CD4-positive, alpha-beta T cell treated with Interleukin-1 beta for 1 hour (primary cell): ENCODE results near the gene HIVEP1.
A peak's percentile ranks its signal among the peaks of the same experiment; 100 is the strongest.
"Not testable (repeated sequence)": the region's sequence is repeated elsewhere in the genome, so short reads cannot be mapped to it uniquely, and the experiment has no call there.

Source experiments
- DNase-seq, 2 donors: peaks; one replicate each; pipeline ENCODE4 v3.0.0-alpha.2; 2020 to 2022

The HIVEP1 gene

DNA sequence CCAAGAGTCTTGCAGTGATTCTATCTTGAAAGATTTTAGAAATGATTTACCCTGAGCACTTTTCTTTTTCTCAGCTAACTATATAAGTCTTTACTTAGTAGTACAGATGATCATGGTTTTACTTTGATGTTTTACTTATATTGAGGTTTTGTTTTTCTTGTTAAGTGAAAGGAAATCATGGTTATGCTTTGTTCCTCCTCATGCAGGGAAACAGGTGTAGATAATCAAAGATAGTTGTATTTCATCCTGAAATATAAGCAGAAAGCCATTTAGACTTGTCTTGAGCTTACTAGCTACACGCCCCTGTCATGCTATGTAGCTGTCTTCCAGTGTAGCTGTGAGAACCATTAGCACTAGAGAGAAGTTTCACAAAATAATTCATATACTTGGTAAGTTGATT lies 113.9 kb downstream of the HIVEP1 start:
- no peak for DNase-seq

- DNase-seq = no peak
These were observed 117.4 kb downstream of the HIVEP1 start for GRCh38 chr6:12129523-12129922.

- DNase-seq = no peak
These were observed 120.5 kb downstream of the HIVEP1 start for GRCh38 chr6:12132351-12133222.

GRCh38 chr6:12134581-12134980 lies 122.5 kb downstream of the HIVEP1 start:
- DNase-seq = no peak

- DNase-seq = no peak
These were observed 122.9 kb downstream of the HIVEP1 start for GRCh38 chr6:12134991-12135390.

DNA sequence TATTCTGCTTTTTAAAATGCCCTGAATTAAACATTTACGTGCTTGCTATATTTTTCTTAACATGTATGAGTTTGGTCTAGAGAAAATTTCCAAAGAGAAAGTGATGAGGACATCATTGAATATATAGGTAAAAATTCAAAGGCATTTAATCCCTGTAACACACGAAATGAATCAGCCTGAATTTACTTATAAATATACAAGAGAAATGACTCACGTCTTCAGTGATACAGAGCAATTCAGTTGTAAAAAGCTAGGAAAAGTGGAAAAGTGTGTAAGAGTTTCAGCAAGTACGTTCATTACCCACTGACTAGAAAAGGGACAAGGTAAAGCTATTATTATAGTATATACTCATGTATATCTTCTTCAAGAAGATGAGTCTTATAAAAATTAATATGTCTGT lies 124.8 kb downstream of the HIVEP1 start:
- DNase-seq = no peak

- DNase-seq = no peak
These were observed 125.4 kb downstream of the HIVEP1 start for GRCh38 chr6:12137480-12137879.

- peak; percentile 27 to 53 for DNase-seq
These were observed 126.3 kb downstream of the HIVEP1 start for GRCh38 chr6:12138381-12138780.

DNA sequence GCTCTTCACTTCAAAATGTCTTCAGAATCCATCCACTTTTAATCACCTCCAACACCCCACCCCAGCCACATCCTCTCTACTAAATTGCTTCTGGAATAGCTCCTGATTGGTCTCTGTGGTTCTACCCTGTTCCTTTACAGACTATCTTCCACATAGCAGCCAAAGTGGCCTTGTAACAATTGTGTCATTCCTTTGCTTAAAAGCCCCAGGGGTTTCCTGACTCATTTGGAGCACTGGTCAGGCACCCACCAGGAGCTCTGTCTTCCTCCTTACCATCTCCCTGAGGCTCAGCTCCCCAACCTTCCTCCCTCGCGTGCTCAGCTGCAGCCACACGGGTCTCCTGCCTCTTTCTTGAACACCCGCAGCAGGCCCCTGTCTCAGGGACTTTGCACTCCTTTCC lies 126.8 kb downstream of the HIVEP1 start:
- no peak for DNase-seq

- no peak for DNase-seq
These were observed 135.6 kb downstream of the HIVEP1 start for GRCh38 chr6:12147557-12148316.

DNA sequence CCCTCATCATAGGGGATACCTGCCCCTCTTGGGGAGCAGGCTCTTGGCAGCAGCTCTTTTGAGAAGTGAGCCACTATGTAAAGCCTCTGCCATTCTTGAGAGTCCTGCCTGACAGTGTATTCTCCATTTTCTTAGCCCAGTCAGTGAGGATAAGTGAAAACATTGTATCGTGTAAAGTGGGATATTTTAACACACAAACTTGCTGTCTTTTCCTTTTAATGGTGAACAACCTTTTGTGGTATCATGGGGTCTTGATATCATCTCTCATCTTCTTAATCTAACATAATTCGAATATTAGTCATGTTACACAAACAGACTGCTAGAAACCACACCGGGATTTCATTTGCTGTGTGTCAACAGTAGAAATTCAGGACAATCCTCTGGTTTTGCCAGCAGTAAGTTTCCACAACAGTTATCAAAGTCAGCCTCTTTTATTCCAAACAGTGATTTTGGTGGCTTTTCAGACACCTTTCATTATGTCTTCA lies 136.2 kb downstream of the HIVEP1 start:
- DNase-seq = no peak

DNA sequence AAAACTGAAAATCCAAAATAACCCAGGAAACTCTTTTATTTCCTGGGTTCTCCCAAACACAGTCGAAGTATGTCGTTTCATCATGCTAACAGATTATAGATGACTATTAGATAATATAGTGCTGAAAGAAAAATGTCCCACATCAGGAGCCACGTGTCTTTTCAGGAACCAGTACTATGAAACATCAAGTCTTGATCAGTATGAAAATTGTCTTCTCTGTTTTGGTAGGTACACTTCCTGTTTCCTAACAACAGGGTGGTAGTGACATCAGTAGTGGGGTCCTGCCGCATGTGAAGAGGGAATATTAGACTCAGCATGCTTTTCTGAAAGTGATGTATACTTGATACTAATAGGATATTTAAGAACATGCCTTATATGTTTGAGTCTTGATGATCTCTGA lies 136.7 kb downstream of the HIVEP1 start:
- no peak for DNase-seq

- DNase-seq = no peak
These were observed 137.9 kb downstream of the HIVEP1 start for GRCh38 chr6:12149944-12150510.

DNA sequence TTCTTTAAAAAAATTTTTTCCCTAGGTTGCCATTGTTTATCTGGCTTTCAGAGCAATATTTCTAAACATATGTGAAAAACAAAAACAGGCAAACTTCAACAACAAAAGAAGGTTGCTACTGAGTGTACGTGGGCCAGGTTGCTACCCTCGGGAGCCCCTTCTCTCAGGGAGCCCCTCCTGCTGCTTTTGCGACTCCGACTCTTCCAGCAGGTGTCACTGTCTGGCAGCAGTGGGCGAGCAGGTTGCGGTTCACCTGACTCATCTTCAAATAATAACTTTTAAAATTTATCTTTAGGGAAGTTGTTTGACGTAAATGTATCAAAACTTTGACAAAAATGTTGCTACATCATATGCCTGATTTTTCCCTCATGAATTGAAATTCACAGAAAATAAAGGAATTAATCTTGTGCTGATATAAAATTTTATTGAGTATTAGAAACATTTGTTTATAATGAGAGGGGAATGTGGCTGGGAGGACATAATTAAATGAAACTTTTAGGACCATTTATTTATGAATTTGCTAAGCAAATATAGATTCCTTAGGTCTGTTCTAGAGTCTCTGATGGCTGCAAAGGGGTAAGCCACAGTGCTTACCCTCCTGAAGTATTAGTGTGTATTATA lies 138.8 kb downstream of the HIVEP1 start:
- peak; percentile 18 to 46 for DNase-seq

GRCh38 chr6:12151433-12151820 lies 139.3 kb downstream of the HIVEP1 start:
- no peak for DNase-seq

GRCh38 chr6:12152023-12152970 lies 140.2 kb downstream of the HIVEP1 start:
- DNase-seq = no peak

DNA sequence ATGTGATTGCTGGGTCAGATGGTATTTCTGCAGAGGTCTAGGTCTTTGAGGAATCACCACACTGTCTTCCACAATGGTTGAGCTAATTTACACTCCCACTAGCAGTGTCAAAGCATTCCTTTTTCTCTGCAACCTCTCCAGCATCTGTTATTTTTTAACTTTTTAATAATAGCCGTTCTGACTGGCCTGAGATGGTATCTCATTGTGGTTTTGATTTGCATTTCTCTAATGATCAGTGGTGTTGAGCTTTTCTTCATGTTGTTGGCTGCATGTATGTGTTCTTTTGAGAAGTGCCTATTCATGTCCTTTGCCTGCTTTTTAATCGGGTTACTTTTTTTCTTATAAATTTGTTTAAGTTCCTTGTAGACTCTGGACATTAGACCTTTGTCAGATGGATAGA lies 143.7 kb downstream of the HIVEP1 start:
- DNase-seq = not testable (repeated sequence)

- no peak for DNase-seq
These were observed 146.7 kb downstream of the HIVEP1 start for GRCh38 chr6:12158686-12159415.

DNA sequence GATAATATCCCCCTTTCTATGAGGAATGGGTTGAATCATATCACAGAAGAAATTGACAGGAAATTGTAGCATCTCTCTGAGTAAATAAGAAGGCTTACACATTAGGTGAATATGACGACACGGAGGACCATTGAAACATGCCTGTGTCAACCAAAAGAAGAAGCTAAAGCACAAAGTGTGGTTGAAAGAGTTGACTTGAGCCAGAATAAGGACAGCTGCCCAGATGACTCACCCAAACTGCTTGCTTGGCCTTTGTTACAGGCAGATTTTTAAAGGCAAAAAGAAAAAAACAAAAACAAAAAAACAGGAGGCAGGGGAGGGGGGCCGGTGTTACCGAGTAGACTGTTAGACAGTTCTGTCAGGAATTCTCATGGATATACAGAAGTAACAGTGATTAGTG lies 148.2 kb downstream of the HIVEP1 start:
- no peak for DNase-seq

DNA sequence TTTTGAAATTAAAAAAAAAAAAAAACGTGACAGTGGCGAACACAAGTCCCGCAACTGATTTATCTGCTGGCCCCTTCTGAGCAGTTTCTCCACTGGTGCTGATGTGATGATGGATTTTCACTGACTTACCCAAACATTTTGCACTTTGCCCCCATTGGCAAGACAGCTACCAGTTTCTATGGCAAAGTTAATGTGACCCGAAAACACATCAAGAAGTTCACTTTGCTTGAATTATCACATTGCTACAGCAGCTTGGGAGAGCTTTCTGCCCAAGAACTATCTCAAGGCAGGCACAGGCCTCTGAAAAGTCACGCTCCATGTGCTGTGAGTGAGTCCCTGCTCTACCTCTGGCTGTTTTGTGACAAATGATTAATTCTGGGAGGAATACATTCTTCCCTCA lies 150.1 kb downstream of the HIVEP1 start:
- no peak for DNase-seq

- peak; percentile 36 to 42 for DNase-seq
These were observed 151.0 kb downstream of the HIVEP1 start for GRCh38 chr6:12163149-12163548.
